OCI-M1 (cell line): Measurements from ENCODE around the gene GRM4.
A peak's percentile ranks its signal among the peaks of the same experiment; 100 is the strongest.

ENCODE experiments used
- DNase-seq: peaks from one replicate; lab custom pipeline; 2025; lab: John Stamatoyannopoulos, UW

The GRM4 gene

DNA sequence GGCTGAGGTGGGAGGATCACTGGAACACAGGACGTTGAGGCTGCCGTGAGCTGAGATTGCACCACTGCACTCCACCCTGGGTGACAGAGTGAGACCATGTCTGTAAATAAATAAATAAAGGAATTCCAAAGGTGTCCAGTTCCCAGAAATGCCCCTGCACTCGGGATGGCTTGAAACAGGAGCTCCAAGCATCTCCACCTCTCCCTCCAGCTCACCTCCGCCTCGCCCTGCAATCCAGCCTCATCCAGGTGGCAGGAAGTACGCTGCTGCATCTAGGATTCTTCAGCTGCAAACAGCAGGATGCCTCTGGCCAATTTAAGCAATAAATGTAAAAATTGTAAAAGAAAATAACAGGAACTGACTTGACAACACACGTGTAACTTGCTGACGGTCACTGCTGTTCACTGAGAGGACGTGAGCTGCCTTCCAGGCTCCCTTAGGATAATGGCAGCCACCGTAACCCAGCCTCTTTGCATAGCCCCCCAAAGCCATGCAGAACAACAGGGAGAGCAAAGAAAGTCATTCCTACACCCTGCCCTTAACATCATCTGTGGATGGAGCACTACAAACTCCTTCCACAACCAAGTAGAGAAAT lies 11.4 kb upstream of the GRM4 start:
- no peak for DNase-seq

DNA sequence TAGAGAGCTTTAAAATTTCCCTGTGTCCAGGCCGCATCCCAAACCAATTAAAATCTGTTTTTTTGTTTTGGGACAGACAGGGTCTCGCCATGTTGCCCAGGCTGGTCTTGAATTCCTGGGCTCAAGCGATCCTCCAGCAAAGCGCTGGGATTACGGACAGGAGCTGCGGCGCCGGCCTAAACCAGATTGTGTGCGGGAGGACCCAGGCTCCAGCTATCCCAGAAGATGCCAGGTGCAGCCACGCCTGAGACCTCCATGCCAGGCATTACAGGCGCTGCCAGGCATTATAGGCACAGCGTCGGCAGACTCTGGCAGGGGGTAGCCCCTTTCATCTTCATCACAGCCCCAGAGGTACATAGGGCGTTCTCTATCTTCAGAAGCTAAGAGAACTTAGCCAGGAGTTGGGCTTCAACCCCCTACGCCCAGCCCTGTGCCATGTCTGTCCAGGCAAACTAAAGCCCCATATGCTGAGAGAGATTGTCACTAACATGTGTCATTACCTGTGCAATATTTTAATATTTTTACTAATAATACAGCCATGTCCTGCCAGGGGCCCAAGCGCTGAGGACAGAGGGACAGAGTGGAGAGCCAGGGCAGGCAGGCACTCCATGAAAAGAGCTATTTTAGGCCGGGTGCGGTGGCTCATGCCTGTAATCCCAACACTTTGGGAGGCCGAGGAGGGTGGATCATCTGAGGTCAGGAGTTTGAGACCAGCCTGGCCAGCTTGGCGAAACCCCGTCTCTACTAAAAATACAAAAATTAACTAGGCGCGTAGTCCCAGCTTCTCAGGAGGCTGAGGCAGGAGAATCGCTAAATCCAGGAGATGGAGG lies 9.8 kb upstream of the GRM4 start:
- no peak for DNase-seq

DNA sequence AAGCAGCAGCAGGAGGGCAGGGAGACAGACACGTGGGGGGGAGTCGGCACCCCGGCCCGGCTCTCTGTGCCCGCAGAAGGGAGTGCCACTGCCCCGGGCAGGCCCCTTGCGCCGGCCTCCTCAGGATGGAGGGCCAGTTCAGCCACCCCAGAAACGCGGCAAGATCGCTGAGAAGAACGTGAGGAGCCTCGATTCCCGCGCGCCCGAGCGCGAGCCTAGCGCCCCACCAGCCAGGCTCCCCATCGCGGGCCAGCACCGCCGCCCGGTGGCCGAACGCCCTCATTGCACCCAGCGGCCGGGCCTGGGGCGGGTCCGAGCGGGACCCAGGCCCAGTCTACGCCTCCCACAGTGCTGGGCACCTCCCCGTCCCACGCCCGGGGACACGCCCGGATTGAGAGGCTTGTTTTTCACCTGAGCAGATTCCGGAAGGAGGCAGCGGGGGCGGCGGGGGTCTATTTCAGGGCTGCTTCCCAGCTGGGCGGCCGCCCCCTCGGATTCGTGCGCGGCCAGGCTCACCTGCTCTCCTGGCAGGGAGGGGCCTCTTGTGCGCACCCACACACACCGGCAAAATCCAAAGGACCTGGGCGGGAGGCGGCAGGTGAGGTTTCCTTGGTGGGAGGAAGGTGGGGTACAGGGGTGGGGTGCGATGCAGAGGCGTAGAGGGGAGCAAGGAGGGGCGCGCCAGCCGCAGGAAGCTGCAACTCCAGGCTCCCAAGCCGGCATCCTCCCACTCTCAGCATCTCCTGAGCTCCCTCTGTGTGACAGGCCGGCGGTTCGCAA lies 9.0 kb upstream of the GRM4 start:
- DNase-seq: peak; percentile 49

DNA sequence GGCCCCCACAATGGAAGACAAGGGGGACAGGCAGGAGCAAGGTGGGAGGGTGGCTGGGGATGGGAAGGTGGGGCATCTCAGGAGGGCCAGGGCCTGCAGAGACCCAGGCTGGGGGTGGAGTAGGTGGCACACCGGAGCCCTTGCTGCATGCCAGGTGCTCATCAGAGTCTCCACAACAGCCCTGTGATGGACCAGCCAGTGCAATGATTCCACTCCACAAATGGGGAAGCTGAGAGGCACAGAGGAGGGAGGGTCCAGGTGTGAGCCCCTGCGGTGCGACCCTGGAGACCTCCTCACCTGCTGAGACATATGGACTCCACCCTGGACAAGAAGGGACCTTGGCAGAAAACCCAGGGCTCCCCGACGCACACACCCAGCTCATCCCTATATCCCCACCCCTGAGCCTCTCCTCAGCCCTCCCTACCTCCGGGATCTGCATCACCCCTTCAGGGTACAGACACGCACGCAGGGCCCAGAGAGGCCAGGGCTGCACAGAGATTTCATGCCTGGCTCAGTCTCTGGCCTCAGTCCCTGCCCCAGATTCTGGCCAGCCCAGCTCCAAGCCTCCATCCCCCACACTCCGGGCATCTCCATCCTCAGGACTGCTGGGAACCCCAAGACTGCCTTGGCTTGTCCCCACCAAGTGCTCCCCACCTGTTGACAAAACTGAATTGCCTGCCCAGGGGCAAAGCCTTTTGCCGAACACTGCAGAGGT lies 7.1 kb upstream of the GRM4 start:
- no peak for DNase-seq

DNA sequence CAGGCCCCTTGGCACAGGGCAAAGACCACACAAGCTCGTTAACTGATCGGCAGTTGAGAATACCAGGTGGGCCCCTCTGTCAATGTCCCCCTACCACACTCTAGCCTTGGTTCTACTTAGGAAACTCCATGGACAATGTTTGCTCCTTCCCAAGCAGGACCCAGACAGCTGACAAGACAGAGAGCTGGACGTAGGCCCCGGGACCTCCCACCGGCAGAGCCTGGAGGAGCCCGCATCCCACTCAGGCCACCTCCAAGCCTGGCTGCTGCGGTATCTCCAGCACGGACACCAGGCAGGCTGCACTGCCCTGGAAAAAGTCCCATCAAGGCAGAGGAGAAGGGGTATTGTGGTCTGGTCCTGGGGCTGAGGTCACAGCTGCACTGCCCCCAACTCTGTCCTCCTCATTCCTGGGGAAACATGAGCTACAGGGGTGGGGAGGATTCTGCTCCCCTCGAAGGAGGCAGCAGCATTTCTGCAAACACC lies 6.2 kb upstream of the GRM4 start:
- DNase-seq: no peak

DNA sequence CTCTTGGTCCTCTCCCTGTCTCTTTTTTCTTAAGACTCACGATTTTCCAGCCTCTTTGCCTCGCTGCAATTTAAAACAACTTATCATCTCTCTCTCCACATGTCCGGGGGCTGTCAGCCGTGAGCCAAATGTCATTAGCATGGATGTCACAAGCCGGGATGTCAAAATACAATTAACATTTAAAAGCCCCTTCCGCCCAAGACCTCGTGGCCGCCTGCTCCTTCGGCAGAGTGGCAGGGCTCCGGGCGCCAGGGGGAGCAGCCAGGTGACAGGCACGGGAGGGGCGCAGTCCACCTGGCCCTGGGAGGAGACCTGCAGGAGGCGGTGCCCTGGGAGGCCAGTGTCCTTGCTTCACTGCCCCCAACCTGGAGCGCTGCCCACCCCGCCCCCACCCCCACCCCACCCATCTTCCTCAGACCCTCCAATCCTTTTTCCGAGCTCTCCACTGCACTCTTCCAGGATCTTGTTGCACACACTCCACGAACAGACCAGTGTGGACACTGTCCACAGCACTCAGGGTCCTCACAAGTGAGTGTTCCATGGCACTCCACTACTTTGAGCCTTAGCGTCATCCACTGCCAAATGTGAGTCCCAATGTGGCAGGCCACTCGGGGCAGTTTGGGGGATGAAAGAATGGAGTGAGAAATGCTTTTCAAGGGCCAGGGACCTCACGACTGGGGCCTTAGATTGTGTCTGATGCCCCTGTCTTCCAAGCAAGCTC lies 5.6 kb upstream of the GRM4 start:
- no peak for DNase-seq

DNA sequence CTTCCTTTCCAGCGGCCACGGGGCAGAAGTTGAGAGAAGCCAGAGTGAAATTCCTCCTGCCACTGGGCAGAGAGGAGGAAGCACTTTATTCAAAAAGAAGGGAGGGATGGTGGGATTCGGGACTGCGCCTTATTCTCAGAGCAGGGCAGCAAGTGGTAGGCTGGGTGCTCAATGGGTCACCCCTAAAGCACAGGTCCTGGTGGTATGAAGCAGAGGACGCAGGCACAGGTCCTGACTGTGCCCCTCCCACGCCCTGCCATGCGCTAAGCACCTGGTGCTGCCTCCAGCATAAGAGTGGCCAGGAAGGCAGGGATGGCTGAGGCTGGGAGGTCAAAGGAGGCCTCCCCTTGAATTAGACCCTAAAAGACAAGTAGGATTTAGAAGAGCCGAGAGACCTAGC lies 4.9 kb upstream of the GRM4 start:
- no peak for DNase-seq

DNA sequence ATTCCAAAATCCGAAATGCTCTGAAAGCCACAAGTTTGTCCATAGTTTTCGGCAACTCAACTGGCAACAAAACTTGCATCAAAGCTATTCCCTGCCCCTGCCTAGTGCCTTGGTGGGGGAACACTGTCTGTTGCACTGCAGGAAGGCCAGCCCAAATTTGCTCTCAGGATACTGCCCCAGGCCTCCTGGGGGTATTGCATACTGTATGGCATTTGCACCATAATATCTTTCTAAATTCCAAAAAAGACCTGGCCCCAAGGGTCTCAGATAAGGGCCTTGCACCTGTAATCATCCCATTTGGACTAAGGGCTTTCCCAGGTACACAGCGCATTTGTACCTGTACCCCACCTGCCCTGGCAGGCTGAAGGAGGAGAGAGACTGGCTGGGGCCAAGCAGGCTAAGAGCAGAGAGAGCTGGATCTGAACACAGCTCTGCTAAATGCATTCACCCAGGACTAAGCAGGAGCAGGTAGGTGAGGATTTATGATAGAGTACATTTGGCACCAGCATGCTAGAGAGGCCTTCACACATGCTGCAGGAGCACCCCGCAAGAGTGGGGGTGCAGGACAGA lies 4.0 kb upstream of the GRM4 start:
- DNase-seq: no peak

DNA sequence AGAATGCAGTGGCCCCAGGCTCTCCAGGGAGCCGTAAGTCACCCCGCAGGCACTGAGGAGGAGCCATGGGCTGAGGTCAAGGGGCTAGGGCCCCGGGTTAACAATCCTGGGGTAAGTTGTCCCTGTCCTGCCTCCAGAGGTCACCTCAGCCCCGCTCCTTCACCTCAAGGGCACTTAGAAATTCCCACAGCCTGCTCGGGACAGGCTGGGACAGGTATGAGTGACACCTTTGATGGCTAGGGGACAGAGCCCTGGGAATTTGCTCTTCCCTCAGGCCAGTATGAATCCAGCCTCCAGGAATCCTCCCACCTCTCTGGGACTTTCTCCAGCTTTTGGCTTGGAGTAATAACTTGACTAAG lies 3.5 kb upstream of the GRM4 start:
- no peak for DNase-seq

DNA sequence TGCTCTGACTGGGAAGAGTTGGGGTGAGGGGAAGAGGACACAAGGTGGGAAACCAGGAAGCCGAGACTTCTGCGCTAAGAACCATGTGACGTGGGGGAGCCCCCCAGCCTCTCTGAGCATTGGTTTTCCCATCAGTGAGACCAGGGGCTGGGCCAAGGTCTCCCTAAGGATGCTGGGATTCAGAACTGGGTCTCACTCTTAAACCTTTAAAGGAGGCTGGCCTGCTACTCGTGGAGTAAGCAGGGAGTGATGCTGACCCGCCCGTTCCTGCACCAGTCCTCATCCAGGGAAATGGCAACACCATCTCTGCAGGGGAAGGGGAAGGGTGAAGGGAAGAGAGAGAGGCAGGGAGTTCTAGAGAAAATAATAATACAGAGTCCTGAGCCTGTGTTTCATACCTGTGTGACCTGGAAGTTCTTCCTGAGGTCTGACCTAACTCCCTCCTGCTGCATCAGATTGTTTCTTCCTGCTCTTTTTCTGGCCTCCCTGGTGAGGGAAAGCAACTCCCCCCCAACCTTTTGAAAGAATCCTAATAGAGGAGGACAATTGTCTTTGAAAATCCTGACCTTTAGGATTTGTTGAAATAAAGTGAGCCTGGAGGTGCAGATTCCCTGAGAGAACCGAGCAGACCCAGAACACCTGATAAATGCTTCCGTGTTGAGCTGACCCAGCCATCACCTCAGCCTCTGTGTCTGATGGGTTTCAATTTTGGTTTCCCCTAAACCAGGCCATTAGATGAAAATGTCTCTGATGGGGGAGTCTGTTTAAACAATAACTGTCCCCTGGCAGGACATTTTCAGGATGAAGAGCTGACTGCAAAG lies 3.0 kb upstream of the GRM4 start:
- DNase-seq: no peak

DNA sequence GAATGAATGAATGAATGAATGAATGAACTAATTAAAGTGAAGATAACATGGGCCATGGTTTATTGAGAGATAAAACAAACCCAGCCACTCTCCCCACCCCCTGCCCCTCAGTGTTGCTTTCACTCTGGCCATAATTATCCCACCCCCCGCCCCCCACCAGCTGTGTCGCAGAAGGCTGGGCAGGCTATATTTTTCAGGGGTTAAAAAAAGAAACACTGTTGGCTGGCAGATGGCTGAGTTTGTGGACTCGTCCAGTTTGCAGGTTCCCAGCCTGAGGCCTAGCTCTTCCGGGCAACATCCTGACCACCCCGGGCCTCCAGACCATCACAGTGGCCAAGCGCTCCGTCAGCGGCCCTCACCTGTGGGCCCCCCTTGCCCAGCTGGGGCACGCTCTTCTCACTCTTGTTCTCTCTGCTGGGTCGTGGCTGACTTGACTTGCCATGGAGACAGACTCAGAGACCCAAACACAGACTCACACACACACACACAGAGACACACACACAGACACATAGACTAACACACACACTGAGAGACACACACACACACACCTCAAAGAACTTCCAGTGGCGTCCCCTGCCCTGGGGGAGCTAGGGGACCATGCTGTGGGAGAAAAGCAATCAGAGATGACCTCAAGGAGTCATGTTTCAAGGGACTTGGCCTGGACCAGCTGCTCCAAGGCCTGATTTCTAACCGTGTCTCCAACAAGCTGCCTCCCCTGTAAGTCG lies 2.2 kb upstream of the GRM4 start:
- DNase-seq: no peak

DNA sequence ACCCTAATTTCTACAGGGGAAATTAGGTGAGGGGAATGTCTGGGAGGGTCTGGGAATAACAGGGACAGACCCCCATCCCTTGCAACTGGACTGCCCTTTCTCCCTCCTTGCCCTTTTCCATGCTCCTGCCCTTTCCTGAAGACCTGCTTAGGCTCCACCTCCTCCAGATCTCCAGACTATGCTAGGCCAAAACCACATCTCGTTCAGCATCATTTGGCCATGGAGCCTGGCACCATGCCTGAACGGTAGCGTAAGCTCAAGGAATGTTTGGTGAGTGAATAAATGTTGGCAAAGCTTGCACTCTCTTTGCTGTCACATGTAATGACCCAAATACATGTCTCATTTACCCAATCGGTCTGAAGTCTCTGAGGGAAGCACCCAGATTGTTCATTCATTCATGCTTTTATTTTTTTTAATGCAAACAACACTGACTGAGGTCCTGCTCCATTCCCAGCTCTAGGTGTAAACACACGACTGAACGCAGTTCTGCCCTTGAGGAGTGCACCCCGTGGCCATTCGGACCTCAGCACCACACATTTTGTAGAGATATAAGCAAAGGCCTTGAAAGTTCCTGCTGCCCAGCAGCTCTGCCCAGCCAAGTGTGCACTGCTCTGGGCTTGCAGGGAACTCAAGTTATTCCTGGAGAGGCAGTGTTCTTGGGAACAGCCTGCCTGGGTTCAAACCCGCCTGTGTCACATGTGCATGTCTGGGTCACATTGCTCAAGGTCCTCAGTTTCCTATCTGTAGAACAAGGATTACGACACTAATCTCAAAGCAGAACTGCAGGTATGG lies 1.1 kb upstream of the GRM4 start:
- DNase-seq: no peak

DNA sequence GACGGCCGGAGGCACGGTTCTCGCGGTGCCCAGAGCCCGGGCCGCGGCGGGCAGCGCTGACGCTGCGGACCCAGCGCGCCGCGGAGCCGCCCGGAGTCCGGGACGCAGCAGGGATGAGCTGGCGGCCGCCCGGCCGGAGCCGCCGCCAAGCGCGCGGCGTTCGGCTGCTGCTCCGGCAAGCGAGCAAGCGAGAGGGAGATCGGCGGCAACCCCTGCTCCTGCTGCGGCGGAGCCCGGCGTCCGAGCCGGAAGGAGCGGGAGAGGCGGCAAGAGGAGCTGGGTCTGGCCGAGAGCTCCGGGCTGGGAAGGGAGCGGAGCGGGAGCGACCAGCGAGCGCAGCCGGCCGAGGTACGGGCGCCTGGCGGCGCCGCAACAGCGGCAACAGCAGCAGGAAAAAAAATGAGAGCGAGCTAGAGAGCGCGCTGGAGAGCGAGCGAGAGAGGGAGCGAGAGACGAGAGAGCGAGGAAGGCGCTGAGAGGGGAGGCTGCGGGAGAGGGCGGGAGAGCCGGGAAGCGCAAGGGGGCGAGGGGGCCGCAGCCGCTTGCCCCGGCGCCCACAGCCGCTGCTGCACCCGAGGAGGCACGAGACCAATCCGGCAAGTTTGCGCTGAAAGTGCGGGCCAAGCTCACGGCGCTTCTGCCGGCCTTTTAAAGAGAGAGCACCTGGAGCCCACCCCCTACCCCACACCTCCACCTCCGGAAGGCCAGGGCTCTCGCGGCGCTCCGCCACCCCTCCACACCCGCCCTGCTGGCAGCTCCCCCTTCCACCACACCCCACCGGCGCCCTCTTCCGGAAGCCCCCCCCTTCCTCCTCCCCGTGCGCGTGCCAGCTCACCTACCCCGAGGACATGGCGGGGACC lies 496 bp downstream of the GRM4 start:
- DNase-seq: no peak

DNA sequence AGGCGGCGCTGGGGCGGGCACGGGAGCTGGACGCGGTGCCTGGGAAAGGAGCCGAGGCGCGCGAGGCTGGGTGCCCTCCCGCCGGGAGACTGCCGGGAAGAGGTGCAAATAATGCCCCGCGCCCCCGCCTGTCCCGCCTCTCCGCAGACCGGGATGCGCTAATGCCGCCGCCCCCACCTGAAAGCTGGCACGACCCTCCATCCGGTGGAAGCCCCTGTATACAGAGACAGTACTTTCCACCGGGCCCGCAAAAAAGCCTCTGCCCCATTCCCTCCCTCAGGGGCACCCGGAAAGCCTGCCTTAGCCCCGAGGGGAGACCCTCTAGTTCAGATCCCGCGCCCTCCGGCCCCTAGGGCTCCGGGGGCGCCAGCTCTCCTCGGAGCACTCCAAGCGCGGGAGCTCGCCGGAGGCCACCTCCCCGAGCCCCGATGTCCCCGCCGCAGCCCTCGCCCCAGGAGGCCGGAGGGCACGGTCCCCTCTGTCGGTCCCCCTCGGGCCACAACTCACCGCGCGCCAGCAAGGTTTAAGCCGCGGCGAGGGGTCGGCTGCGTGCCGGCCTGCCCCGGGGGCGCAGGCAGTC lies 1.2 kb downstream of the GRM4 start:
- DNase-seq: no peak

DNA sequence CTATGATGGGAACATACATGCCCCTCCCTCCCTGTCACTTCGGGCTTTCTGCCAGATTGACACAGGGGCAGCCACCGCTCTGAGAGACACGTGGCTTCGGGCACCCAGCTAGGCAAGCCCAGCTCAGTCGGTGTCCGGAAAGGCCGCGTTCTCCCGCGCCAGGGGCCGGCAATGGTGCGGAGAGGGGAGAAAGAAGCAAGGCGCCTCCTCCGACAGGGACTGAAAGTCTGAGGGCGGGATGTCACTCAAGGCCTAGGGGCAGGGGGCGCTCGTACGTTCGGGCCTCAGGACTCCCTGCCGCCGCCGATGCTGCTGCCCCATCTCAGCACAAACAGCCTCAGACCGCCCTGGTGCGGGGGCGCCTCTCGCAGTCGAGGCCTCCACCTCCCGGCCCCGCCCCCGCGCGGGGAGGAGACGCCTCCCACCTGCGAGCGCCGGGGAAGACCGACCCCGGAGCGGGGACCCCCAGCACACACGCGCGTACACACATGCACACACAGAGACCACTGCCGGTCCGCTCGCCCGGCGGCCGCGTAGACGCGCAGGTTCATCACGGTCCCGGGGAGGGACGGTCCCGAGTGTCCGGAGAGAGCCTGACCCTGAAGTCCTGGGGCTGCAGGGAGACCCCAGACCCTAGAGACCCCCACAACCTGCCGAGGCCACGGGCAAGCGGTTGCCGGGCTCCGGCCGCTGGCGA lies 1.9 kb downstream of the GRM4 start:
- DNase-seq: peak; percentile 20

DNA sequence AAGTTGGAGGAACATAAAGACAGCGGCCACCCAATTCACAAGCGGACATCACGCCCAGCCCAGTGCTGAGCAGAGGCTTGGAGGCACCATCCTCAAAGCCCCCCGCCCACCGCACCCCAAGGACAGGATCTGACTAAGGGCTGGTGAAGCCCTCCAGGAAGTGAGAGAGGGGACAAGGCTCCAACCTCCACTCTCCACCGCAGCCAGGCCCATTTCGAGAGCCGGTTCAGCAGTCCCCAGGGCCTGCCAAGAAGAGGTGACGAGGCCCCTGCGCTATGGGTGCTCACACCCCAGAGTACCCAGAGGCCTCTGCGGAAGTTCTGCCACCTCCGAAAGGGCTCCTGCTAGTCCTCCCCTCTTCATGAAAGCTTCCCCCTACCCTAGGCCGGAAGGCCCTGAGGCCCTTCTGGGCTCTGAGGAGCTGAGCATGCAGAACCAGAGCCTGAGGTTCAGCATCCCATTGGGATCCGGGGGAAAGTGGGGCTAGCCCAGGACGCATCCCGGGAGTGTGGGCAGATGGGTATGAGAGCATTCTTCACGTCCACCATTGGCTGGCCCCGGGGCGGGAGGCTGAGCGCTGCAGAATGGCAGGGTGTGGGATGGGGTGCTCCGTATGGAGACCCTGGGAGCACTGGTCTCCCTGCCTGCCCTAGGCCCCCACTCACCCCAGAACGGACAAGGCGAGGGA lies 2.5 kb downstream of the GRM4 start:
- no peak for DNase-seq
